Measurements from ENCODE around the gene C5orf46.

The C5orf46 gene

GRCh38 chr5:147845618-147846017 is 60.7 kb downstream of the C5orf46 start:
- no peak for TF ChIP-seq EP300 (IDR thresholded peaks at IDR 0.05; ENCODE audit: borderline replicate concordance)
- TF ChIP-seq CREB1 (IDR thresholded peaks at IDR 0.05; ENCODE audit: low read depth) = no peak
- no peak for TF ChIP-seq YY1 (IDR thresholded peaks at IDR 0.05; ENCODE audit: low read depth)
- TF ChIP-seq CEBPB (IDR thresholded peaks at IDR 0.05) = no peak
- TF ChIP-seq EGR1 (IDR thresholded peaks at IDR 0.05) = no peak
- TF ChIP-seq, protein P1, sequence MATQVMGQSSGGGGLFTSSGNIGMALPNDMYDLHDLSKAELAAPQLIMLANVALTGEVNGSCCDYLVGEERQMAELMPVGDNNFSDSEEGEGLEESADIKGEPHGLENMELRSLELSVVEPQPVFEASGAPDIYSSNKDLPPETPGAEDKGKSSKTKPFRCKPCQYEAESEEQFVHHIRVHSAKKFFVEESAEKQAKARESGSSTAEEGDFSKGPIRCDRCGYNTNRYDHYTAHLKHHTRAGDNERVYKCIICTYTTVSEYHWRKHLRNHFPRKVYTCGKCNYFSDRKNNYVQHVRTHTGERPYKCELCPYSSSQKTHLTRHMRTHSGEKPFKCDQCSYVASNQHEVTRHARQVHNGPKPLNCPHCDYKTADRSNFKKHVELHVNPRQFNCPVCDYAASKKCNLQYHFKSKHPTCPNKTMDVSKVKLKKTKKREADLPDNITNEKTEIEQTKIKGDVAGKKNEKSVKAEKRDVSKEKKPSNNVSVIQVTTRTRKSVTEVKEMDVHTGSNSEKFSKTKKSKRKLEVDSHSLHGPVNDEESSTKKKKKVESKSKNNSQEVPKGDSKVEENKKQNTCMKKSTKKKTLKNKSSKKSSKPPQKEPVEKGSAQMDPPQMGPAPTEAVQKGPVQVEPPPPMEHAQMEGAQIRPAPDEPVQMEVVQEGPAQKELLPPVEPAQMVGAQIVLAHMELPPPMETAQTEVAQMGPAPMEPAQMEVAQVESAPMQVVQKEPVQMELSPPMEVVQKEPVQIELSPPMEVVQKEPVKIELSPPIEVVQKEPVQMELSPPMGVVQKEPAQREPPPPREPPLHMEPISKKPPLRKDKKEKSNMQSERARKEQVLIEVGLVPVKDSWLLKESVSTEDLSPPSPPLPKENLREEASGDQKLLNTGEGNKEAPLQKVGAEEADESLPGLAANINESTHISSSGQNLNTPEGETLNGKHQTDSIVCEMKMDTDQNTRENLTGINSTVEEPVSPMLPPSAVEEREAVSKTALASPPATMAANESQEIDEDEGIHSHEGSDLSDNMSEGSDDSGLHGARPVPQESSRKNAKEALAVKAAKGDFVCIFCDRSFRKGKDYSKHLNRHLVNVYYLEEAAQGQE (IDR thresholded peaks at IDR 0.05; ENCODE audit: low read depth) = no peak
- no peak for TF ChIP-seq ZBTB7A (IDR thresholded peaks at IDR 0.05; ENCODE audit: low read depth)
- TF ChIP-seq FOXM1 (IDR thresholded peaks at IDR 0.05; ENCODE audit: borderline replicate concordance, low read depth) = no peak
- TF ChIP-seq USF1 (IDR thresholded peaks at IDR 0.05) = no peak
- TF ChIP-seq RAD21 (IDR thresholded peaks at IDR 0.05; ENCODE audit: low read depth) = no peak
- TF ChIP-seq, protein P2, sequence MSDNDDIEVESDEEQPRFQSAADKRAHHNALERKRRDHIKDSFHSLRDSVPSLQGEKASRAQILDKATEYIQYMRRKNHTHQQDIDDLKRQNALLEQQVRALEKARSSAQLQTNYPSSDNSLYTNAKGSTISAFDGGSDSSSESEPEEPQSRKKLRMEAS (IDR thresholded peaks at IDR 0.05) = no peak
- no peak for TF ChIP-seq TEAD4 (IDR thresholded peaks at IDR 0.05)
- TF ChIP-seq NFIC (IDR thresholded peaks at IDR 0.05) = no peak

DNA sequence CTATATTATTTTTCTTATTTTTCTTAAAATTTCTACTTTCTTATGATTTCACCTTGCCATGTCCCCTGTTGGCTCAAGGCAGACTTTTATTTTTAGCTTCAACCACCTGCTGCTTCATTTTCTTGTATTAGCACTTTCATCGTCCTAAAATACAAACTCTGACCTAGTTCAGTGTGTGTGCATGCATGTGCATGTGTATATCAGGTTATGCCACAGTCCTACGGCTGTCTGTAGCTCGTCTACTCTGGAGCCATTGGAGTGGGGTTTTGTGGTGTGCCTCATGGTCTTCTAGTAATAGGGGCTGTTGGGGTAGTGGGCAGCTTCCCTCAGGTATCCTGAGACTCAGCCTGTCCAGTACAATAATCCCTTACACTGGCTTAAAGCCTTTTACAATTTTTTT is 61.5 kb downstream of the C5orf46 start:
- TF ChIP-seq, protein P1 (IDR thresholded peaks at IDR 0.05; ENCODE audit: low read depth) = no peak

DNA sequence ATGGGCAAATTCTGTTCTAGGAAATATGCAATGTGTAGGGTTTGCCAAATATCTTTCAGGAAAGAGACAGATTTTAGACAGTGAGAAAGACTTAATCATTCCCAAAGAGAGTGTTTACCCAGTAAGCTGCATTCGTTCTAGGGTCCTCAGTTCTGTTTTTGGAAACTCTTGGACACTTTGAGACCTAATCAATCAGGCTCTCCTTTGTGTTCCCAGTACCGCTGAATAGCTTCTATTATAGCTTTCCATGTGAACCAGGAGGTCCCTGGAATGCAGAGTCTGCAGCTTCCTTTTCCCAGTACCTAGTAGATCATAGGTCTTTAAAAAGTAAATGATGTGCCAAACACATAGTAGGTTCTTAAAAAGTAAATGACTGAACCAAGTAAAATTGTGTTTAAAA is 63.5 kb downstream of the C5orf46 start:
- TF ChIP-seq EP300 (IDR thresholded peaks at IDR 0.05; ENCODE audit: borderline replicate concordance) (no peak), NFIC (IDR thresholded peaks at IDR 0.05) (no peak), TCF12 (IDR thresholded peaks at IDR 0.05; ENCODE audit: low read depth) (no peak), CREB1 (IDR thresholded peaks at IDR 0.05; ENCODE audit: low read depth) (no peak), TAF1 (IDR thresholded peaks at IDR 0.05; ENCODE audit: low read depth) (no peak), RAD21 (IDR thresholded peaks at IDR 0.05; ENCODE audit: low read depth) (no peak), CEBPB (IDR thresholded peaks at IDR 0.05) (no peak), TEAD4 (IDR thresholded peaks at IDR 0.05) (no peak), EGR1 (IDR thresholded peaks at IDR 0.05) (no peak), USF1 (IDR thresholded peaks at IDR 0.05) (no peak), FOXM1 (IDR thresholded peaks at IDR 0.05; ENCODE audit: borderline replicate concordance, low read depth) (no peak)
- TF ChIP-seq, protein P2 (IDR thresholded peaks at IDR 0.05) = no peak
- TF ChIP-seq, protein P1 (IDR thresholded peaks at IDR 0.05; ENCODE audit: low read depth) = no peak

Data from Ishikawa (cell line).